WTC11 (cell line): ENCODE data around the gene TOMM7. TPM values are rescaled to one million over a fixed set of nuclear protein-coding genes. Genes with fewer than 3 reads are reported as not detected.

Experiments
- ATAC-seq: fragments of 200-7000 bp; cut with Tn5 transposase; 2 replicates; pipeline ENCODE4 v1.10.0; 2021; ENCODE audit warnings: mild to moderate bottlenecking, moderate library complexity
- CTCF ChIA-PET: fragments of 300-600 bp; sonication (Branson Sonifier 250); formaldehyde crosslinking; loops from one replicate; lab custom pipeline; 2021; ENCODE audit warnings: antibody characterized with exemption; lab: Charles Lee
- POLR2A ChIA-PET: fragments of 350-600 bp; sonication (Branson Sonifier 250); formaldehyde crosslinking; loops from one replicate; lab custom pipeline; 2021; ENCODE audit warnings: antibody characterized with exemption; lab: Charles Lee
- DNase-seq: peaks from one replicate; pipeline ENCODE4 v3.0.0; 2021; ENCODE audit warnings: low spot score
- H3K27ac Mint-ChIP-seq: 2 replicates; pipeline ENCODE4 v1.8.0; 2021; ENCODE audit warnings: mixed read lengths
- H3K27me3 Mint-ChIP-seq: 2 replicates; pipeline ENCODE4 v1.8.0; 2021; ENCODE audit warnings: low read depth, mild to moderate bottlenecking, moderate library complexity, mixed read lengths
- H3K36me3 Mint-ChIP-seq: 2 replicates; pipeline ENCODE4 v1.8.0; 2021; ENCODE audit warnings: mixed read lengths
- H3K4me1 Mint-ChIP-seq: 2 replicates; pipeline ENCODE4 v1.8.0; 2022; ENCODE audit warnings: mixed read lengths
- H3K4me3 Mint-ChIP-seq: 2 replicates; pipeline ENCODE4 v1.8.0; 2021; ENCODE audit warnings: mild to moderate bottlenecking, moderate library complexity, mixed read lengths
- H3K9me3 Mint-ChIP-seq: 2 replicates; pipeline ENCODE4 v1.8.0; 2021; ENCODE audit warnings: mixed read lengths
- ARID4B ChIP-seq: sonication (generic); formaldehyde crosslinking; IDR thresholded peaks from 2 replicates; pipeline ENCODE4 v1.8.0; 2023; ENCODE audit warnings: missing genetic modification reagents, mild to moderate bottlenecking, borderline replicate concordance
- CDX4 ChIP-seq: fragments of 250-450 bp; sonication (Bioruptor Pico); IDR thresholded peaks from 2 replicates; pipeline ENCODE4 v1.9.0; 2021; ENCODE audit warnings: moderate library complexity, mild to moderate bottlenecking, inconsistent platforms, borderline replicate concordance
- CTCF ChIP-seq: fragments of 200-600 bp; IDR thresholded peaks from 2 replicates; pipeline ENCODE4 v1.8.0; 2022; ENCODE audit warnings: antibody characterized with exemption
- E2F1 ChIP-seq: sonication (generic); formaldehyde crosslinking; IDR thresholded peaks from 2 replicates; pipeline ENCODE4 v1.8.0; 2022; ENCODE audit warnings: mild to moderate bottlenecking, missing genetic modification reagents
- ELF4 ChIP-seq: sonication (generic); formaldehyde crosslinking; IDR thresholded peaks from 2 replicates; pipeline ENCODE4 v1.8.1; 2022; ENCODE audit warnings: low read depth, mild to moderate bottlenecking, moderate library complexity, missing genetic modification reagents
- EMX1 ChIP-seq: fragments of 250-450 bp; sonication (Bioruptor Pico); IDR thresholded peaks from 2 replicates; pipeline ENCODE4 v1.8.0; 2021; ENCODE audit warnings: mild to moderate bottlenecking
- ERG ChIP-seq: fragments of 250-450 bp; sonication (Bioruptor Pico); IDR thresholded peaks from 2 replicates; pipeline ENCODE4 v1.8.0; 2021; ENCODE audit warnings: mild to moderate bottlenecking
- ETV6 ChIP-seq: sonication (generic); formaldehyde crosslinking; IDR thresholded peaks from 2 replicates; pipeline ENCODE4 v1.8.1; 2022; ENCODE audit warnings: mild to moderate bottlenecking, missing genetic modification reagents
- FOXK1 ChIP-seq: sonication (generic); formaldehyde crosslinking; IDR thresholded peaks from 2 replicates; pipeline ENCODE4 v1.8.0; 2022; ENCODE audit warnings: mild to moderate bottlenecking, moderate library complexity, missing genetic modification reagents
- GABPB1 ChIP-seq: sonication (generic); formaldehyde crosslinking; IDR thresholded peaks from 2 replicates; pipeline ENCODE4 v1.8.1; 2023; ENCODE audit warnings: mild to moderate bottlenecking, missing genetic modification reagents
- GRHL2 ChIP-seq: fragments of 250-450 bp; sonication (Bioruptor Pico); IDR thresholded peaks from 2 replicates; pipeline ENCODE4 v1.8.0; 2022; ENCODE audit warnings: mild to moderate bottlenecking, moderate library complexity; ENCODE audit not compliant: insufficient replicate concordance, severe bottlenecking
- IRF1 ChIP-seq: sonication (generic); formaldehyde crosslinking; IDR thresholded peaks from 2 replicates; pipeline ENCODE4 v1.8.0; 2023; ENCODE audit warnings: missing genetic modification reagents
- KAT7 ChIP-seq: sonication (generic); formaldehyde crosslinking; IDR thresholded peaks from 2 replicates; pipeline ENCODE4 v1.8.1; 2023; ENCODE audit warnings: missing genetic modification reagents, mild to moderate bottlenecking, borderline replicate concordance
- MXD4 ChIP-seq: fragments of 250-450 bp; sonication (Bioruptor Pico); IDR thresholded peaks from 2 replicates; pipeline ENCODE4 v1.8.0; 2021; ENCODE audit warnings: mild to moderate bottlenecking, moderate library complexity, borderline replicate concordance
- MYBL2 ChIP-seq: sonication (generic); formaldehyde crosslinking; IDR thresholded peaks from 2 replicates; pipeline ENCODE4 v1.8.1; 2023; ENCODE audit warnings: mild to moderate bottlenecking, moderate library complexity, missing genetic modification reagents
- NFYB ChIP-seq: sonication (generic); formaldehyde crosslinking; conservative IDR thresholded peaks from 2 replicates; pipeline ENCODE4 v1.8.0; 2022; ENCODE audit warnings: low read depth, missing genetic modification reagents
- NR3C1 ChIP-seq: sonication (generic); formaldehyde crosslinking; conservative IDR thresholded peaks from 2 replicates; pipeline ENCODE4 v1.8.1; 2023; ENCODE audit warnings: low read depth, mild to moderate bottlenecking, missing genetic modification reagents
- ZNF121 ChIP-seq: sonication (generic); formaldehyde crosslinking; IDR thresholded peaks from 2 replicates; pipeline ENCODE4 v1.8.0; 2023; ENCODE audit warnings: missing genetic modification reagents
- ZNF396 ChIP-seq: fragments of 250-450 bp; sonication (Bioruptor Pico); IDR thresholded peaks from 2 replicates; pipeline ENCODE4 v1.8.0; 2021; ENCODE audit warnings: mild to moderate bottlenecking, moderate library complexity, borderline replicate concordance
- total RNA-seq: library from RNA; stranded (reverse); gene quantifications from 3 replicates; pipeline ENCODE4 v1.2.3, GENCODE V29; 2021

TOMM7 gene
- total RNA-seq, 1 experiment from 2014 or later, result 500 TPM

- TF ChIP-seq ELF4 (CRISPR knock-in tag) (no peak), MYBL2 (peak; percentile 84), FOXK1 (peak; percentile 79; the same call in 1 of the 2 replicates), ZNF396 (CRISPR knock-in tag) (no peak), IRF1 (CRISPR knock-in tag) (no peak)
- TF ChIP-seq, all 79 proteins: peak for 31
Observed at GRCh38 chr7:22854158-22855048, 31.8 kb upstream of the TOMM7 start (continued).

- Mint-ChIP-seq H3K4me3 (peak overlapping the region; percentile 74), H3K36me3 (peaks cover 26% of the 10 kb centered on the region), H3K27me3 (peaks cover 4% of the 10 kb centered on the region; the same call in 1 of the 2 replicates), H3K9me3 (no peaks in the 10 kb centered on the region), H3K27ac (peak overlapping the region; percentile 63; the same call in 1 of the 2 replicates), H3K4me1 (peaks cover 56% of the 10 kb centered on the region)
- ATAC-seq (peak; percentile 9), DNase-seq (peak; percentile 27)
- ChIA-PET POLR2A (interaction anchor here (0.5 kb wide), 1 partner anchor 14 kb away, joined by 4 read pairs; no protein-coding TSS in a partner anchor), CTCF (interaction anchor here (0.6 to 1.7 kb wide), 9 partner anchors 8 to 470 kb away, joined by 3 to 7 read pairs (median 4); partner anchors contain the start of gene TOMM7)
- TF ChIP-seq CTCF (peak; percentile 93; the same call in 1 of the 2 replicates), ELF4 (CRISPR knock-in tag) (no peak), GRHL2 (CRISPR knock-in tag) (no peak), MYBL2 (no peak), NFYB (CRISPR knock-in tag) (no peak)
Observed at GRCh38 chr7:22853674-22854157, 31.1 kb upstream of the TOMM7 start.

- ATAC-seq (no peak), DNase-seq (no peak)
- H3K4me3 Mint-ChIP-seq, result peak overlapping the region; percentile 74
- H3K36me3 Mint-ChIP-seq, result peaks cover 21% of the 10 kb centered on the region
- peak overlapping the region; percentile 37; the same call in 1 of the 2 replicates for H3K27ac Mint-ChIP-seq
- no peaks in the 10 kb centered on the region; the same call in 1 of the 2 replicates for H3K9me3 Mint-ChIP-seq
- H3K4me1 Mint-ChIP-seq, result peaks cover 51% of the 10 kb centered on the region
- CTCF ChIA-PET, result interaction anchor here (0.6 to 1.7 kb wide), 6 partner anchors 15 to 51 kb away, joined by 3 to 7 read pairs (median 6); partner anchors contain the start of gene TOMM7
- POLR2A ChIA-PET, result no interaction called here
- peaks cover 4% of the 10 kb centered on the region; the same call in 1 of the 2 replicates for H3K27me3 Mint-ChIP-seq
- TF ChIP-seq CDX4, result no peak
- TF ChIP-seq MXD4 (CRISPR knock-in tag), result no peak
- no peak for TF ChIP-seq GABPB1 (CRISPR knock-in tag)
- TF ChIP-seq ERG (CRISPR knock-in tag), result no peak
- no peak for TF ChIP-seq ETV6 (CRISPR knock-in tag)
- TF ChIP-seq EMX1 (CRISPR knock-in tag), result no peak
- TF ChIP-seq FOXK1, result no peak
- no peak for TF ChIP-seq NFYB (CRISPR knock-in tag)
- no peak for TF ChIP-seq ZNF121 (CRISPR knock-in tag)
- TF ChIP-seq ZNF396 (CRISPR knock-in tag), result no peak
- TF ChIP-seq ARID4B (CRISPR knock-in tag), result no peak
- TF ChIP-seq KAT7, result no peak
- no peak for TF ChIP-seq E2F1
- no peak for TF ChIP-seq NR3C1
Observed at GRCh38 chr7:22853138-22853537, 30.5 kb upstream of the TOMM7 start.
